ENCODE results near the gene NCAPD2.

DNA sequence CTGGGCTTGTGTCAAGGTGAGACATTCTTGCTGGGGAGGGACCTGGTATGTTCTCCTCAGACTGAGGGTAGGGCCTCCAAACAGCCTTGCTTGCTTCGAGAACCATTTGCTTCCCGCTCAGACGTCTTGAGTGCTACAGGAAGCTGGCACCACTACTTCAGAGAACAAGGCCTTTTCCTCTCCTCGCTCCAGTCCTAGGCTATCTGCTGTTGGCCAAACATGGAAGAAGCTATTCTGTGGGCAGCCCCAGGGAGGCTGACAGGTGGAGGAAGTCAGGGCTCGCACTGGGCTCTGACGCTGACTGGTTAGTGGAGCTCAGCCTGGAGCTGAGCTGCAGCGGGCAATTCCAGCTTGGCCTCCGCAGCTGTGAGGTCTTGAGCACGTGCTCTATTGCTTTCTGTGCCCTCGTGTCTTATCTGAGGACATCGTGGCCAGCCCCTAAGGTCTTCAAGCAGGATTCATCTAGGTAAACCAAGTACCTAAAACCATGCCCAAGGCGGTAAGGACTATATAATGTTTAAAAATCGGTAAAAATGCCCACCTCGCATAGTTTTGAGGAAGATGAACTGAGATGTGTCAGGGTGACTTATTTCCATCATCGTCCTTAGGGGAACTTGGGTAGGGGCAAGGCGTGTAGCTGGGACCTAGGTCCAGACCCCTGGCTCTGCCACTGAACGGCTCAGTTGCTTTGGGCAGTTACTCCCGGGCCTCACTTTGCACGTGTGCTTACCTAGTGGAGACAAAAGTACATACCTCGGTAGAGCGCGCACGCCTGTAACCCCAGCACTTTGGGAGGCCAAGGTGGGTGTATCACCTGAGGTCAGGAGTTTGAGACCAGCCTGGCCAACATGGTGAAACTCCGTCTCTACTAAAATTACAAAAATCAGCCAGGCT, 44.8 kb downstream of the NCAPD2 start:
- TF ChIP-seq, protein P1, sequence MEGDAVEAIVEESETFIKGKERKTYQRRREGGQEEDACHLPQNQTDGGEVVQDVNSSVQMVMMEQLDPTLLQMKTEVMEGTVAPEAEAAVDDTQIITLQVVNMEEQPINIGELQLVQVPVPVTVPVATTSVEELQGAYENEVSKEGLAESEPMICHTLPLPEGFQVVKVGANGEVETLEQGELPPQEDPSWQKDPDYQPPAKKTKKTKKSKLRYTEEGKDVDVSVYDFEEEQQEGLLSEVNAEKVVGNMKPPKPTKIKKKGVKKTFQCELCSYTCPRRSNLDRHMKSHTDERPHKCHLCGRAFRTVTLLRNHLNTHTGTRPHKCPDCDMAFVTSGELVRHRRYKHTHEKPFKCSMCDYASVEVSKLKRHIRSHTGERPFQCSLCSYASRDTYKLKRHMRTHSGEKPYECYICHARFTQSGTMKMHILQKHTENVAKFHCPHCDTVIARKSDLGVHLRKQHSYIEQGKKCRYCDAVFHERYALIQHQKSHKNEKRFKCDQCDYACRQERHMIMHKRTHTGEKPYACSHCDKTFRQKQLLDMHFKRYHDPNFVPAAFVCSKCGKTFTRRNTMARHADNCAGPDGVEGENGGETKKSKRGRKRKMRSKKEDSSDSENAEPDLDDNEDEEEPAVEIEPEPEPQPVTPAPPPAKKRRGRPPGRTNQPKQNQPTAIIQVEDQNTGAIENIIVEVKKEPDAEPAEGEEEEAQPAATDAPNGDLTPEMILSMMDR (IDR thresholded peaks at IDR 0.05 in 8 of 11, conservative IDR thresholded peaks at IDR 0.05 in 3 of 11), result no peak
- TF ChIP-seq POLR2A (IDR thresholded peaks at IDR 0.05), result no peak

Data from spleen (tissue), 7 donors.